ENCODE results near the gene SMIM38.

SMIM38 gene

GRCh38 chr11:69189059-69189458 lies 33.3 kb downstream of the SMIM38 start:
- no peak for FAIRE-seq

GRCh38 chr11:69190796-69191536 lies 35.2 kb downstream of the SMIM38 start:
- FAIRE-seq: no peak

- FAIRE-seq: no peak
These were observed 36.6 kb downstream of the SMIM38 start for GRCh38 chr11:69192301-69192721.

GRCh38 chr11:69193151-69193550 lies 37.4 kb downstream of the SMIM38 start:
- FAIRE-seq: no peak

- no peak for FAIRE-seq
These were observed 37.9 kb downstream of the SMIM38 start for GRCh38 chr11:69193629-69194028.

- no peak for FAIRE-seq
These were observed 38.7 kb downstream of the SMIM38 start for GRCh38 chr11:69194396-69194795.

GRCh38 chr11:69194956-69195355 lies 39.2 kb downstream of the SMIM38 start:
- FAIRE-seq: no peak

- FAIRE-seq: no peak
These were observed 40.4 kb downstream of the SMIM38 start for GRCh38 chr11:69195824-69196782.

GRCh38 chr11:69196783-69197169 lies 41.0 kb downstream of the SMIM38 start:
- no peak for FAIRE-seq

GRCh38 chr11:69198891-69199582 lies 43.3 kb downstream of the SMIM38 start:
- no peak for FAIRE-seq

- FAIRE-seq: no peak
These were observed 44.0 kb downstream of the SMIM38 start for GRCh38 chr11:69199583-69200315.

GRCh38 chr11:69200331-69201065 lies 44.8 kb downstream of the SMIM38 start:
- FAIRE-seq: no peak

- no peak for FAIRE-seq
These were observed 45.3 kb downstream of the SMIM38 start for GRCh38 chr11:69201066-69201365.

- no peak for FAIRE-seq
These were observed 46.1 kb downstream of the SMIM38 start for GRCh38 chr11:69201764-69202370.

- no peak for FAIRE-seq
These were observed 46.9 kb downstream of the SMIM38 start for GRCh38 chr11:69202511-69203221.

GRCh38 chr11:69203381-69203780 lies 47.6 kb downstream of the SMIM38 start:
- FAIRE-seq: no peak

- FAIRE-seq: no peak
These were observed 48.1 kb downstream of the SMIM38 start for GRCh38 chr11:69203901-69204245.

GRCh38 chr11:69204246-69204940 lies 48.7 kb downstream of the SMIM38 start:
- no peak for FAIRE-seq

GRCh38 chr11:69204941-69205742 lies 49.4 kb downstream of the SMIM38 start:
- FAIRE-seq: no peak
